C4-2B (cell line): ENCODE measurements around the gene SHMT2.
A peak's percentile ranks its signal among the peaks of the same experiment; 100 is the strongest.

Experiments used
- H3K27ac ChIP-seq: fragments of 450-650 bp; 2 replicates; pipeline ENCODE4 v1.5.1; 2017
- CTCF ChIP-seq: fragments of 450-650 bp; conservative IDR thresholded peaks from 2 replicates; pipeline ENCODE4 v1.5.1; 2017; ENCODE audit warnings: mild to moderate bottlenecking
- ZFX ChIP-seq: fragments of 450-650 bp; IDR thresholded peaks from 2 replicates; pipeline ENCODE4 v1.6.1; 2017

Gene SHMT2

GRCh38 chr12:57230381-57231155 is 1.1 kb downstream of the SHMT2 start:
- TF ChIP-seq ZFX (no peak), CTCF (no peak)
- peak overlapping the region; percentile 89 for H3K27ac ChIP-seq

- TF ChIP-seq ZFX, result no peak
- TF ChIP-seq CTCF, result no peak
- peak overlapping the region; percentile 89 for H3K27ac ChIP-seq
Observed at GRCh38 chr12:57231276-57232021, 1.9 kb downstream of the SHMT2 start.

- H3K27ac ChIP-seq, result no peak overlapping the region
Observed at GRCh38 chr12:57232156-57232756, 2.7 kb downstream of the SHMT2 start.

GRCh38 chr12:57233357-57234232 is 4.1 kb downstream of the SHMT2 start:
- no peak overlapping the region for H3K27ac ChIP-seq

More at GRCh38 chr12:57232156-57232756, 2.7 kb downstream of the SHMT2 start:
- TF ChIP-seq CTCF, result no peak
- no peak for TF ChIP-seq ZFX

GRCh38 chr12:57234233-57234570 is 4.7 kb downstream of the SHMT2 start:
- TF ChIP-seq CTCF, result no peak
- no peak for TF ChIP-seq ZFX
- H3K27ac ChIP-seq, result peak overlapping the region; percentile 6; the same call in 1 of the 2 replicates

More at GRCh38 chr12:57233357-57234232, 4.1 kb downstream of the SHMT2 start:
- TF ChIP-seq CTCF (no peak), ZFX (no peak)

GRCh38 chr12:57234571-57235016 is 5.1 kb downstream of the SHMT2 start:
- TF ChIP-seq CTCF, result no peak
- peak overlapping the region; percentile 6; the same call in 1 of the 2 replicates for H3K27ac ChIP-seq
